H9 (cell line): ENCODE data around the gene STAC. TPM values are rescaled to one million over a fixed set of nuclear protein-coding genes. Genes with fewer than 3 reads are reported as not detected.
A peak's percentile ranks its signal among the peaks of the same experiment; 100 is the strongest.

Source experiments
- DNase-seq: peaks from one replicate; pipeline ENCODE4 v3.0.0-alpha.2; 2017
- H2AFZ ChIP-seq: one replicate; pipeline ENCODE4 v1.6.1; 2013; ENCODE audit warnings: mild to moderate bottlenecking, low read length, control low read depth, moderate library complexity
- H2AK5ac ChIP-seq: 2 replicates; pipeline ENCODE4 v1.6.1; 2013; ENCODE audit warnings: low read length, control low read depth, mixed read lengths; ENCODE audit not compliant: insufficient read length
- H2BK120ac ChIP-seq: one replicate; pipeline ENCODE4 v1.6.1; 2013; ENCODE audit warnings: low read depth, mild to moderate bottlenecking, low read length, control low read depth, inconsistent platforms; ENCODE audit not compliant: poor library complexity, severe bottlenecking
- H2BK12ac ChIP-seq: 2 replicates; pipeline ENCODE4 v1.6.1; 2013; ENCODE audit warnings: low read length, control low read depth, mixed read lengths, low read depth; ENCODE audit not compliant: insufficient read length
- H2BK15ac ChIP-seq: 2 replicates; pipeline ENCODE4 v1.6.1; 2013; ENCODE audit warnings: low read depth, low read length, control low read depth
- H2BK20ac ChIP-seq: one replicate; pipeline ENCODE4 v1.6.1; 2013; ENCODE audit warnings: low read depth, mild to moderate bottlenecking, low read length, control low read depth, inconsistent platforms; ENCODE audit not compliant: poor library complexity, severe bottlenecking
- H2BK5ac ChIP-seq: 2 replicates; pipeline ENCODE4 v1.6.1; 2013; ENCODE audit warnings: low read length, control low read depth, mixed read lengths; ENCODE audit not compliant: insufficient read length
- H3K14ac ChIP-seq: 2 replicates; pipeline ENCODE4 v1.6.1; 2013; ENCODE audit warnings: low read length, control low read depth; ENCODE audit not compliant: insufficient read depth
- H3K18ac ChIP-seq: 2 replicates; pipeline ENCODE4 v1.6.1; 2013; ENCODE audit warnings: low read depth, mild to moderate bottlenecking, mixed read lengths, low read length, control low read depth; ENCODE audit not compliant: insufficient read length
- H3K23ac ChIP-seq: 2 replicates; pipeline ENCODE4 v1.6.1; 2013; ENCODE audit warnings: low read length, control low read depth, mixed read lengths, low read depth; ENCODE audit not compliant: insufficient read length
- H3K23me2 ChIP-seq: 2 replicates; pipeline ENCODE4 v1.6.1; 2013; ENCODE audit warnings: low read depth, mild to moderate bottlenecking, mixed read lengths, low read length, control low read depth; ENCODE audit not compliant: insufficient read length, poor library complexity, severe bottlenecking
- H3K27ac ChIP-seq: 2 replicates; pipeline ENCODE4 v1.5.1; 2013; ENCODE audit warnings: low read length, control low read depth, mixed read lengths, low read depth; ENCODE audit not compliant: insufficient read length
- H3K27me3 ChIP-seq: 2 replicates; pipeline ENCODE4 v1.6.1; 2013; ENCODE audit warnings: low read length, control low read depth, inconsistent platforms; ENCODE audit not compliant: insufficient read depth
- H3K4ac ChIP-seq: 2 replicates; pipeline ENCODE4 v1.6.1; 2013; ENCODE audit warnings: low read depth, mild to moderate bottlenecking, control low read depth, inconsistent platforms, low read length, moderate library complexity
- H3K4me1 ChIP-seq: 2 replicates; pipeline ENCODE4 v1.6.1; 2013; ENCODE audit warnings: low read length, control low read depth, inconsistent platforms; ENCODE audit not compliant: insufficient read depth
- H3K4me2 ChIP-seq: 2 replicates; pipeline ENCODE4 v1.6.1; 2013; ENCODE audit warnings: low read length, control low read depth, mixed read lengths; ENCODE audit not compliant: insufficient read length, insufficient read depth
- H3K56ac ChIP-seq: 2 replicates; pipeline ENCODE4 v1.6.1; 2013; ENCODE audit warnings: low read depth, mild to moderate bottlenecking, mixed read lengths, low read length, control low read depth; ENCODE audit not compliant: insufficient read length
- H3K79me1 ChIP-seq: 2 replicates; pipeline ENCODE4 v1.6.1; 2013; ENCODE audit warnings: low read depth, mild to moderate bottlenecking, moderate library complexity, low read length, control low read depth, inconsistent platforms; ENCODE audit not compliant: insufficient read depth, poor library complexity, severe bottlenecking
- H3K79me2 ChIP-seq: 2 replicates; pipeline ENCODE4 v1.6.1; 2013; ENCODE audit warnings: low read length, control low read depth, inconsistent platforms; ENCODE audit not compliant: insufficient read depth
- H3K9ac ChIP-seq: 2 replicates; pipeline ENCODE4 v1.6.1; 2013; ENCODE audit warnings: low read length, control low read depth, mixed read lengths; ENCODE audit not compliant: insufficient read length; ENCODE audit errors: extremely low read depth
- H3K9me3 ChIP-seq: one replicate; pipeline ENCODE4 v1.6.1; 2013; ENCODE audit warnings: low read depth, low read length, inconsistent platforms; ENCODE audit not compliant: control insufficient read depth
- H3T11ph ChIP-seq: one replicate; pipeline ENCODE4 v1.6.1; 2013; ENCODE audit warnings: mild to moderate bottlenecking, low read length, control low read depth, inconsistent platforms
- H4K20me1 ChIP-seq: one replicate; pipeline ENCODE4 v1.6.1; 2013; ENCODE audit not compliant: control insufficient read depth, insufficient read length, insufficient read depth
- H4K5ac ChIP-seq: 2 replicates; pipeline ENCODE4 v1.6.1; 2013; ENCODE audit warnings: low read depth, mild to moderate bottlenecking, mixed read lengths, low read length, control low read depth; ENCODE audit not compliant: insufficient read length
- H4K8ac ChIP-seq: replicated peaks from 2 replicates; pipeline ENCODE4 v1.6.1; 2013; ENCODE audit warnings: low read length, control low read depth, mixed read lengths, low read depth; ENCODE audit not compliant: insufficient read length
- H4K91ac ChIP-seq: 2 replicates; pipeline ENCODE4 v1.6.1; 2013; ENCODE audit warnings: low read depth, mild to moderate bottlenecking, moderate library complexity, mixed read lengths, low read length, control low read depth; ENCODE audit not compliant: insufficient read length
- H3K27ac Mint-ChIP-seq, 3 experiments: 2 replicates in 2 of 3; 3 replicates in 1 of 3; pipeline ENCODE4 v1.8.0; 2020 to 2021; ENCODE audit warnings: mixed read lengths in 3 of 3, mild to moderate bottlenecking in 1 of 3, moderate library complexity in 1 of 3
- H3K27me3 Mint-ChIP-seq: 2 replicates; pipeline ENCODE4 v1.8.0; 2021; ENCODE audit warnings: low read depth, mild to moderate bottlenecking, moderate library complexity, mixed read lengths
- H3K36me3 Mint-ChIP-seq, 3 experiments: 2 replicates in 2 of 3; 3 replicates in 1 of 3; pipeline ENCODE4 v1.8.0; 2020 to 2021; ENCODE audit warnings: low read depth in 3 of 3, mixed read lengths in 3 of 3; ENCODE audit not compliant: insufficient read depth in 1 of 3
- H3K4me1 Mint-ChIP-seq, 2 experiments: 2 replicates each; pipeline ENCODE4 v1.8.0; 2020; ENCODE audit warnings: mixed read lengths in 2 of 2
- H3K4me3 Mint-ChIP-seq, 2 experiments: 2 replicates in 1 of 2; 3 replicates in 1 of 2; pipeline ENCODE4 v1.8.0; 2020 to 2021; ENCODE audit warnings: mild to moderate bottlenecking in 2 of 2, mixed read lengths in 2 of 2, moderate library complexity in 1 of 2
- H3K9me3 Mint-ChIP-seq, 2 experiments: 2 replicates in 1 of 2; 3 replicates in 1 of 2; pipeline ENCODE4 v1.8.0; 2020; ENCODE audit warnings: mild to moderate bottlenecking in 2 of 2, mixed read lengths in 2 of 2, moderate library complexity in 1 of 2
- CTCF ChIP-seq: fragments of 200-600 bp; sonication (generic); conservative IDR thresholded peaks from 3 replicates; pipeline ENCODE4 v1.8.0; 2021; ENCODE audit warnings: antibody characterized with exemption, mild to moderate bottlenecking
- WGBS: extraction: QIAGEN DNeasy Blood & Tissue Kit; methylation state at CpG from one replicate; pipeline ENCODE4 v1.1.7; 2013; ENCODE audit warnings: missing lambda C conversion rate, low lambda C conversion rate, mixed read lengths; ENCODE audit not compliant: insufficient read length; ENCODE audit errors: extremely low coverage; 5-methylcytosine and 5-hydroxymethylcytosine counted together
- total RNA-seq: library from RNA; stranded (reverse); gene quantifications from 2 replicates; pipeline ENCODE4 v1.2.1, GENCODE V29; 2021

STAC gene
- total RNA-seq, 1 experiment from 2014 or later = 3.0 TPM

GRCh38 chr3:36381311-36381956 is 1.1 kb downstream of the STAC start:
- Histone ChIP-seq H3K56ac (no peak overlapping the region), H2BK120ac (no peak overlapping the region), H3K79me1 (no peaks in the 10 kb centered on the region), H3K14ac (no peak overlapping the region), H4K91ac (no peak overlapping the region), H3K27ac (no peak overlapping the region), H3K9me3 (no peaks in the 10 kb centered on the region), H2BK12ac (no peak overlapping the region), H4K20me1 (no peaks in the 10 kb centered on the region), H4K8ac (no peak overlapping the region), H3T11ph (no peak overlapping the region), H2AK5ac (no peak overlapping the region), H3K18ac (no peak overlapping the region), H2BK5ac (no peak overlapping the region), H3K4me2 (peak overlapping the region; percentile 68), H3K4ac (no peak overlapping the region), H3K23me2 (peaks cover 8% of the 10 kb centered on the region), H2AFZ (no peak overlapping the region), H3K79me2 (peaks cover 3% of the 10 kb centered on the region; the same call in 1 of the 2 replicates), H3K27me3 (no peaks in the 10 kb centered on the region; the same call in 1 of the 2 replicates), H2BK15ac (no peak overlapping the region), H3K4me1 (0 out of 2 replicates have a peak, but pooled peaks cover 3% of the 10 kb centered on the region), H3K9ac (no peak overlapping the region), H3K23ac (no peak overlapping the region), H2BK20ac (no peak overlapping the region), H4K5ac (no peak overlapping the region)
- peak; percentile 33 for DNase-seq
- H3K4me1 Mint-ChIP-seq = peaks cover 25 to 26% of the 10 kb centered on the region in 2 experiments
- peaks cover 36% of the 10 kb centered on the region for H3K27me3 Mint-ChIP-seq
- no peaks in the 10 kb centered on the region for H3K9me3 Mint-ChIP-seq
- no peak overlapping the region for H3K27ac Mint-ChIP-seq
- H3K36me3 Mint-ChIP-seq = peaks cover 0 to 9% (median 2%) of the 10 kb centered on the region in 3 experiments; a peak in 1 of 7 replicates
- TF ChIP-seq CTCF = no peak
- H3K4me3 Mint-ChIP-seq = peak overlapping the region; percentile 85 to 94
- no CpG with 5 or more reads among the region's 8 CpGs for whole genome bisulfite sequencing
